A549 (cell line): ENCODE data around the gene NDUFS3. TPM values are rescaled to one million over a fixed set of nuclear protein-coding genes. Genes with fewer than 3 reads are reported as not detected.

Source experiments
- ATAC-seq, 2 experiments: fragments of 200-7000 bp in 1 of 2; fragments of >200 bp in 1 of 2; cut with Nextera tagmentation in 1 of 2; cut with Tn5 transposase in 1 of 2; 3 replicates each; pipeline versions ENCODE4 v1.8.0 to v1.9.1; 2018 to 2020; ENCODE audit warnings: mild to moderate bottlenecking in 1 of 2, moderate library complexity in 1 of 2
- CTCF ChIA-PET: fragments of 300-600 bp; sonication (Branson Sonifier 250); formaldehyde crosslinking; extraction: SDS; loops from one replicate; lab custom pipeline; 2021; ENCODE audit warnings: antibody characterized with exemption, inconsistent platforms; lab: Yijun Ruan, JAX
- POLR2A ChIA-PET: fragments of 350-600 bp; formaldehyde crosslinking; extraction: SDS; loops from one replicate; lab custom pipeline; 2021; ENCODE audit warnings: antibody characterized with exemption, inconsistent platforms; lab: Yijun Ruan, JAX
- DNase-seq, 2 experiments: peaks; one replicate each; pipeline versions ENCODE4 v3.0.0 to v3.0.0-alpha.2; 2011 to 2016; ENCODE audit warnings: low read depth in 1 of 2, low spot score in 1 of 2
- FAIRE-seq: peaks from 2 replicates; lab custom pipeline; 2011; peaks lifted over from hg19 to GRCh38; lab: Jason Lieb, UNC
- H3K27ac ChIP-seq, 2 experiments: fragments of >200 bp; sonication (Bioruptor Twin); formaldehyde crosslinking; 3 replicates each; pipeline ENCODE4 v1.5.1; 2016 to 2017
- H3K4me1 ChIP-seq: fragments of >200 bp; sonication (Bioruptor Twin); formaldehyde crosslinking; 3 replicates; pipeline ENCODE4 v1.6.1; 2016
- H3K4me2 ChIP-seq: fragments of >200 bp; sonication (Bioruptor Twin); formaldehyde crosslinking; 3 replicates; pipeline ENCODE4 v1.6.1; 2016
- H3K4me3 ChIP-seq: fragments of >200 bp; sonication (Bioruptor Twin); formaldehyde crosslinking; 3 replicates; pipeline ENCODE4 v1.5.1; 2016
- H3K9me3 ChIP-seq: fragments of >200 bp; sonication (Bioruptor Twin); formaldehyde crosslinking; 3 replicates; pipeline ENCODE4 v1.6.1; 2016
- BHLHE40 ChIP-seq: IDR thresholded peaks from 2 replicates; pipeline ENCODE4 v1.6.1; 2012; ENCODE audit warnings: low read depth, low read length, inconsistent platforms
- CBX8 ChIP-seq: fragments of 200-600 bp; sonication (generic); IDR thresholded peaks from 2 replicates; pipeline ENCODE4 v1.6.1; 2016
- CHD2 ChIP-seq: fragments of 150-350 bp; IDR thresholded peaks from 2 replicates; pipeline ENCODE4 v1.6.1; 2014; ENCODE audit warnings: low read length; ENCODE audit not compliant: partially characterized antibody
- EHF ChIP-seq: fragments of 250-450 bp; sonication (Bioruptor Pico); IDR thresholded peaks from 2 replicates; pipeline ENCODE4 v1.5.0; 2020; ENCODE audit warnings: mild to moderate bottlenecking
- EHMT2 ChIP-seq: fragments of 200-600 bp; sonication (generic); IDR thresholded peaks from 2 replicates; pipeline ENCODE4 v1.6.1; 2016; ENCODE audit warnings: antibody characterized with exemption, low read depth, mild to moderate bottlenecking, moderate library complexity
- EP300 ChIP-seq, 2 experiments: fragments of >200 bp; sonication (Bioruptor Twin); formaldehyde crosslinking; IDR thresholded peaks; 2 replicates in 1 of 2; 3 replicates in 1 of 2; pipeline ENCODE4 v1.6.1; 2016 to 2017
- FOSB ChIP-seq: fragments of 250-450 bp; sonication (Bioruptor Pico); IDR thresholded peaks from 2 replicates; pipeline ENCODE4 v1.5.0; 2020; ENCODE audit warnings: mild to moderate bottlenecking, moderate library complexity
- FOSL2 ChIP-seq, 2 experiments: fragments of 450-650 bp in 1 of 2; fragments of >200 bp in 1 of 2; sonication (Bioruptor Twin) in 1 of 2; formaldehyde crosslinking; IDR thresholded peaks; 2 replicates each; pipeline versions ENCODE4 v1.5.0 to v1.6.1; 2016 to 2020; ENCODE audit warnings: mild to moderate bottlenecking in 1 of 2, moderate library complexity in 1 of 2
- FOXS1 ChIP-seq: fragments of 250-450 bp; sonication (Bioruptor Pico); IDR thresholded peaks from 2 replicates; pipeline ENCODE4 v1.5.0; 2020; ENCODE audit warnings: mild to moderate bottlenecking, moderate library complexity
- HEYL ChIP-seq: fragments of 250-450 bp; sonication (Bioruptor Pico); IDR thresholded peaks from 2 replicates; pipeline ENCODE4 v1.8.0; 2021; ENCODE audit warnings: mild to moderate bottlenecking, moderate library complexity
- HOXB13 ChIP-seq: fragments of 250-450 bp; sonication (Bioruptor Pico); IDR thresholded peaks from 2 replicates; pipeline ENCODE4 v1.5.0; 2020; ENCODE audit warnings: low read depth, mild to moderate bottlenecking, moderate library complexity
- MAFK ChIP-seq: fragments of 450-650 bp; IDR thresholded peaks from 2 replicates; pipeline ENCODE4 v1.6.1; 2014; ENCODE audit not compliant: partially characterized antibody
- MAZ ChIP-seq: fragments of 150-350 bp; IDR thresholded peaks from 2 replicates; pipeline ENCODE4 v1.6.1; 2014; ENCODE audit warnings: antibody characterized with exemption, low read depth, low read length, borderline replicate concordance
- NFE2L2 ChIP-seq: fragments of 150-350 bp; conservative IDR thresholded peaks from 2 replicates; pipeline ENCODE4 v1.6.1; 2014; ENCODE audit warnings: low read length
- POLR2AphosphoS2 ChIP-seq: conservative IDR thresholded peaks from 2 replicates; pipeline ENCODE4 v1.6.1; 2012; ENCODE audit warnings: low read length, improper control_type of control experiment, inconsistent platforms
- RAD21 ChIP-seq, 2 experiments: fragments of >200 bp in 1 of 2; sonication (Bioruptor Twin) in 1 of 2; formaldehyde crosslinking in 1 of 2; IDR thresholded peaks in 1 of 2; conservative IDR thresholded peaks in 1 of 2; 2 replicates in 1 of 2; 3 replicates in 1 of 2; pipeline ENCODE4 v1.6.1; 2012 to 2018; ENCODE audit warnings: inconsistent platforms in 1 of 2
- WGBS: methylation state at CpG from one replicate; pipeline ENCODE4 v1.1.6; 2017; ENCODE audit errors: missing lambda C conversion rate; 5-methylcytosine and 5-hydroxymethylcytosine counted together
- polyA plus RNA-seq, 4 experiments: library from polyadenylated mRNA; depleted of rRNA in 3 of 4; stranded (reverse); fragments of >200 nt; fragmentation: RNase III in 1 of 4; extraction: RNeasy Plus Mini Kit Qiagen cat#74134 plus additional on column Dnase treatment in 1 of 4; gene quantifications; 2 replicates in 3 of 4; 3 replicates in 1 of 4; pipeline ENCODE4 v1.2.3, GENCODE V29; 2011 to 2017
- TF ChIP-seq, protein P1 (sequence below): fragments of >200 bp; sonication (Bioruptor Twin); formaldehyde crosslinking; IDR thresholded peaks from 2 replicates; pipeline ENCODE4 v1.6.1; 2016
- TF ChIP-seq, protein P2 (sequence below): IDR thresholded peaks from 2 replicates; pipeline ENCODE4 v1.6.1; 2012; ENCODE audit warnings: low read depth, borderline replicate concordance
- TF ChIP-seq, protein P3 (sequence below): fragments of 200-600 bp; sonication (generic); IDR thresholded peaks from 2 replicates; pipeline ENCODE4 v1.6.1; 2016; ENCODE audit warnings: antibody characterized with exemption, mild to moderate bottlenecking, moderate library complexity

NDUFS3 gene
- polyA plus RNA-seq, 2 of the 4 experiments (the other 2 are of a cell fraction), result 142 to 156 TPM

DNA sequence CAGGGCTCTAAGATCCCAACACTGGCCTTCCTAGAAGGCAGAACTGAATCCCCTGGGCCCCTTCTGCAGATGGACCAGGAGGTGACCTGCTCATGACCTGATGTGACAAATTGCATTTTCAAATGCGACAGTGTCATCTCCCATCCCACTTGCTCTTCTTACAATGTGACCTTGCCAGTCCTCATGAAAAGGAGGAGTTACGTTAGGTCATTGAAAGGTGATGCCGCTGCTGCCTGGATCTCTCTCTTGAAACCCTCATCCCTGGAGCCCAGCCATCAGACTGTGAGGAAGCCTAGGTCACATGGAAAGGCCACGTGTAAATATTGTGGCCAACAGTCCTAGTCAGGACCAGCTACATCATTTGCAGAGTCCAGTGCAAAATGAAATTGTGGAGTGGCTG lies 21.0 kb downstream of the NDUFS3 start:
- ChIA-PET POLR2A (no interaction called here), CTCF (interaction anchor here (0.7 kb wide), 1 partner anchor 18 kb away, joined by 3 read pairs; no protein-coding TSS in a partner anchor)
- 64% methylated on average over 4 of the region's 4 CpGs for WGBS
- Histone ChIP-seq H3K27ac (no peak overlapping the region), H3K9me3 (no peaks in the 10 kb centered on the region), H3K4me2 (no peak overlapping the region), H3K4me1 (no peaks in the 10 kb centered on the region), H3K4me3 (no peak overlapping the region)
- ATAC-seq (no peak), DNase-seq (no peak), FAIRE-seq (no peak)
- no peak for TF ChIP-seq BHLHE40

DNA sequence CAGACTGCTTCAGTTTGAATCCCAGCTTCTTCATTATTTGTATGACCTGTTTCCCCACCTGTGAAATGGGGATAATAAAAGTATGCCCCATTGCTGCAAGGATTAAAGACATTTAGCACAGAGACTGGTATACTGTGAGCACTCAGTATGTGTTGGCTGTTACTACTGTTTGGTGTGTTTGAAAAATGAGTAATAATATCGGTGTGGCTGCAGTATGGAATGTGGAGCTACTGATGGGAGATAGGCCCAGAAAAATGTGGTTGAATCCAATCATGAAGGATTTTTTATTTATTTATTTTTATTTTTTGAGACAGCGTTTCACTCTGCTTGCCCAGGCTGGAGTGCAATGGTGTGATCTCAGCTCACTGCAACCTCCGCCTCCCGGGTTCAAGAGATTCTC lies 24.4 kb downstream of the NDUFS3 start:
- TF ChIP-seq EHMT2, result no peak
- no peak for TF ChIP-seq FOSB (CRISPR knock-in tag)
- no peak for TF ChIP-seq FOXS1
- TF ChIP-seq, all 56 proteins: peak for 0
- H3K9me3 ChIP-seq, result no peaks in the 10 kb centered on the region
- POLR2A ChIA-PET, result no interaction called here
- no peak overlapping the region for H3K4me3 ChIP-seq
- H3K4me1 ChIP-seq, result no peaks in the 10 kb centered on the region
- H3K27ac ChIP-seq, result no peak overlapping the region
- 84% methylated on average over 4 of the region's 4 CpGs for WGBS
- DNase-seq (no peak), ATAC-seq (no peak), FAIRE-seq (no peak)
- no peak overlapping the region for H3K4me2 ChIP-seq
- CTCF ChIA-PET, result interaction anchor here (0.6 kb wide), 1 partner anchor 97 kb away, joined by 3 read pairs; no protein-coding TSS in a partner anchor

DNA sequence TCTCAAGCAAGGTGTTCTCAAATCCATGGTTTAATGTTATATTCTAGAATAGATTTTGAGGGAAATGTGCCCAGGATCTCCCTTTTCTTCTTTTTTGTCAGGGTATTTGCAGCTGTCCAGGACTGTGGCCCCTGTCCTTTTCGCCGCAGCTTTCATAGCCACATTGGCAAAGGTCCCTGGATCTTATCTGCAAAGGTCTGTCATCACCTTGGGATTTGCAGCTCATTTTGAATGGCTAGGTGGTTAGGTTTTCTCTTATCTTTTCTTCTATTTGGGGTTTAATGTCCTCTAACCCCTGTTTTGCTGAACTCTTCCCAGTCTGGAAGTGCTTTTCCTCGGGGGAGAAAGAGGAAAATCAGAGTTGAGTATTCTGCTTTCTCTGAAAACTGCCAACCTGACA lies 27.0 kb downstream of the NDUFS3 start:
- FAIRE-seq, result no peak
- CTCF ChIA-PET, result interaction anchor here (1.2 to 3.1 kb wide), 5 partner anchors 11 to 248 kb away, joined by 3 to 12 read pairs (median 5); no protein-coding TSS in a partner anchor
- 82% methylated on average over 3 of the region's 3 CpGs for WGBS

More for the DNA sequence above, 27.0 kb downstream of the NDUFS3 start:
- H3K4me1 ChIP-seq, result no peaks in the 10 kb centered on the region
- no peak overlapping the region for H3K4me3 ChIP-seq
- no peaks in the 10 kb centered on the region for H3K9me3 ChIP-seq
- DNase-seq (no peak), ATAC-seq (no peak)
- no peak overlapping the region for H3K27ac ChIP-seq
- POLR2A ChIA-PET, result no interaction called here
- H3K4me2 ChIP-seq, result no peak overlapping the region
- no peak for TF ChIP-seq MAZ
- no peak for TF ChIP-seq EP300 (IDR thresholded peaks at IDR 0.05)
- TF ChIP-seq HOXB13 (CRISPR knock-in tag), result no peak
- no peak for TF ChIP-seq NFE2L2
- TF ChIP-seq, protein P1, sequence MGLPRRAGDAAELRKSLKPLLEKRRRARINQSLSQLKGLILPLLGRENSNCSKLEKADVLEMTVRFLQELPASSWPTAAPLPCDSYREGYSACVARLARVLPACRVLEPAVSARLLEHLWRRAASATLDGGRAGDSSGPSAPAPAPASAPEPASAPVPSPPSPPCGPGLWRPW, result no peak
- no peak for TF ChIP-seq BHLHE40
- TF ChIP-seq, protein P2, sequence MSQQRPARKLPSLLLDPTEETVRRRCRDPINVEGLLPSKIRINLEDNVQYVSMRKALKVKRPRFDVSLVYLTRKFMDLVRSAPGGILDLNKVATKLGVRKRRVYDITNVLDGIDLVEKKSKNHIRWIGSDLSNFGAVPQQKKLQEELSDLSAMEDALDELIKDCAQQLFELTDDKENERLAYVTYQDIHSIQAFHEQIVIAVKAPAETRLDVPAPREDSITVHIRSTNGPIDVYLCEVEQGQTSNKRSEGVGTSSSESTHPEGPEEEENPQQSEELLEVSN, result no peak
- no peak for TF ChIP-seq EHMT2
- TF ChIP-seq EHF (CRISPR knock-in tag), result no peak
- TF ChIP-seq FOXS1, result no peak
- TF ChIP-seq, protein P3, sequence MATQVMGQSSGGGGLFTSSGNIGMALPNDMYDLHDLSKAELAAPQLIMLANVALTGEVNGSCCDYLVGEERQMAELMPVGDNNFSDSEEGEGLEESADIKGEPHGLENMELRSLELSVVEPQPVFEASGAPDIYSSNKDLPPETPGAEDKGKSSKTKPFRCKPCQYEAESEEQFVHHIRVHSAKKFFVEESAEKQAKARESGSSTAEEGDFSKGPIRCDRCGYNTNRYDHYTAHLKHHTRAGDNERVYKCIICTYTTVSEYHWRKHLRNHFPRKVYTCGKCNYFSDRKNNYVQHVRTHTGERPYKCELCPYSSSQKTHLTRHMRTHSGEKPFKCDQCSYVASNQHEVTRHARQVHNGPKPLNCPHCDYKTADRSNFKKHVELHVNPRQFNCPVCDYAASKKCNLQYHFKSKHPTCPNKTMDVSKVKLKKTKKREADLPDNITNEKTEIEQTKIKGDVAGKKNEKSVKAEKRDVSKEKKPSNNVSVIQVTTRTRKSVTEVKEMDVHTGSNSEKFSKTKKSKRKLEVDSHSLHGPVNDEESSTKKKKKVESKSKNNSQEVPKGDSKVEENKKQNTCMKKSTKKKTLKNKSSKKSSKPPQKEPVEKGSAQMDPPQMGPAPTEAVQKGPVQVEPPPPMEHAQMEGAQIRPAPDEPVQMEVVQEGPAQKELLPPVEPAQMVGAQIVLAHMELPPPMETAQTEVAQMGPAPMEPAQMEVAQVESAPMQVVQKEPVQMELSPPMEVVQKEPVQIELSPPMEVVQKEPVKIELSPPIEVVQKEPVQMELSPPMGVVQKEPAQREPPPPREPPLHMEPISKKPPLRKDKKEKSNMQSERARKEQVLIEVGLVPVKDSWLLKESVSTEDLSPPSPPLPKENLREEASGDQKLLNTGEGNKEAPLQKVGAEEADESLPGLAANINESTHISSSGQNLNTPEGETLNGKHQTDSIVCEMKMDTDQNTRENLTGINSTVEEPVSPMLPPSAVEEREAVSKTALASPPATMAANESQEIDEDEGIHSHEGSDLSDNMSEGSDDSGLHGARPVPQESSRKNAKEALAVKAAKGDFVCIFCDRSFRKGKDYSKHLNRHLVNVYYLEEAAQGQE, result no peak
- no peak for TF ChIP-seq RAD21 (conservative IDR thresholded peaks at IDR 0.05 in 1 of 2, IDR thresholded peaks at IDR 0.05 in 1 of 2)
- no peak for TF ChIP-seq CBX8
- no peak for TF ChIP-seq MAFK
- no peak for TF ChIP-seq FOSL2 (IDR thresholded peaks at IDR 0.05)
- no peak for TF ChIP-seq FOSL2 (CRISPR knock-in tag; IDR thresholded peaks at IDR 0.05)
- no peak for TF ChIP-seq POLR2AphosphoS2
- TF ChIP-seq CHD2, result no peak
- no peak for TF ChIP-seq HEYL
